Measurements from ENCODE around the gene RABAC1. TPM values are rescaled to one million over a fixed set of nuclear protein-coding genes. Genes with fewer than 3 reads are reported as not detected.
A peak's percentile ranks its signal among the peaks of the same experiment; 100 is the strongest.

RABAC1 gene
- total and polyA plus RNA-seq, 2 experiments from 2014 or later = 151 to 206 TPM

- peak; percentile 93 for TF ChIP-seq CREB1 (CRISPR knock-in tag; IDR thresholded peaks at IDR 0.05; ENCODE audit: low read depth)
Observed at GRCh38 chr19:41959056-41960053, at the start of gene RABAC1 (continued).

GRCh38 chr19:42006569-42006968 lies 47.4 kb upstream of the RABAC1 start:
- no peak overlapping the region for H3K27ac Mint-ChIP-seq

More at GRCh38 chr19:42006569-42006968, 47.4 kb upstream of the RABAC1 start:
- Mint-ChIP-seq H3K36me3 (ENCODE audit: low read depth) (peaks cover 24% of the 10 kb centered on the region; the same call in 1 of the 3 replicates), H3K4me3 (no peak overlapping the region), H3K27me3 (ENCODE audit: insufficient read depth, low read depth, poor library complexity) (peaks cover 12% of the 10 kb centered on the region), H3K9me3 (no peaks in the 10 kb centered on the region; the same call in 2 of the 3 replicates), H3K4me1 (peaks cover 9% of the 10 kb centered on the region)
- no peaks in the 10 kb centered on the region; the same call in 1 of the 2 replicates for H3K4me1 ChIP-seq (ENCODE audit: insufficient read depth)
- no peaks in the 10 kb centered on the region; the same call in 1 of the 2 replicates for H4K20me1 ChIP-seq (replicated peaks; ENCODE audit: insufficient read depth)
- no peak overlapping the region for H2AFZ ChIP-seq
- no peaks in the 10 kb centered on the region for H3K9me2 ChIP-seq (ENCODE audit: insufficient read depth)
- TF ChIP-seq EZH2phosphoT487 (IDR thresholded peaks at IDR 0.05; ENCODE audit: unreplicated experiment) (no peak), ZNF462 (CRISPR knock-in tag; IDR thresholded peaks at IDR 0.05) (no peak), STAT1 (IDR thresholded peaks at IDR 0.05; ENCODE audit: unreplicated experiment) (no peak), ETS1 (IDR thresholded peaks at IDR 0.05) (no peak)
- no peaks in the 10 kb centered on the region for H3F3A ChIP-seq (replicated peaks; ENCODE audit: low read depth)
- no peak overlapping the region for H3K4me2 ChIP-seq
- DNase-seq (ENCODE audit: low spot score) = no peak
- H3K27me3 ChIP-seq (ENCODE audit: insufficient read depth) = peaks cover 4% of the 10 kb centered on the region; the same call in 1 of the 2 replicates
- H3K36me3 ChIP-seq (ENCODE audit: insufficient read depth) = no peaks in the 10 kb centered on the region
- ATAC-seq = no peak
- no peak overlapping the region for H3K27ac ChIP-seq (ENCODE audit: low read depth)
- H3K4me3 ChIP-seq = no peak overlapping the region
- H3K79me2 ChIP-seq (replicated peaks; ENCODE audit: insufficient read depth) = no peaks in the 10 kb centered on the region
